Breast epithelium (tissue), 3 donors: ENCODE measurements around the gene EHD4.

Source experiments
- CTCF ChIP-seq, 3 donors: fragments of 450-650 bp; IDR thresholded peaks; one replicate each; pipeline ENCODE4 v1.5.1; 2016 to 2017; ENCODE audit warnings: antibody characterized with exemption in 3 of 3, mild to moderate bottlenecking in 3 of 3, moderate library complexity in 3 of 3
- POLR2A ChIP-seq: fragments of 450-650 bp; IDR thresholded peaks from one replicate; pipeline ENCODE4 v1.6.1; 2016; ENCODE audit warnings: antibody characterized with exemption, mild to moderate bottlenecking, moderate library complexity

- TF ChIP-seq CTCF (IDR thresholded peaks at IDR 0.05) (no peak), POLR2A (no peak)
Measured at GRCh38 chr15:41855261-41855961, 116.9 kb downstream of the EHD4 start.
